ENCODE measurements around the gene TEDDM1.

- TF ChIP-seq CTCF (IDR thresholded peaks at IDR 0.05; ENCODE audit: low read depth, low read length) (no peak), EZH2phosphoT487 (IDR thresholded peaks at IDR 0.05; ENCODE audit: low read depth) (no peak)
These were observed 16.5 kb downstream of the TEDDM1 start for GRCh38 chr1:182383934-182384333.

Measured in OCI-LY3 (cell line).